SK-N-SH treated with all-trans-retinoic acid at 6 μM for 48 hours (cell line): ENCODE data around the gene COMMD4.
A peak's percentile ranks its signal among the peaks of the same experiment; 100 is the strongest.
"Not testable (repeated sequence)": the region's sequence is repeated elsewhere in the genome, so short reads cannot be mapped to it uniquely, and the experiment has no call there.

Experiments used
- ATAC-seq: fragments of 200-7000 bp; cut with Tn5 transposase; 3 replicates; pipeline ENCODE4 v1.9.1; 2020; ENCODE audit warnings: mild to moderate bottlenecking, moderate library complexity
- ARNTL ChIP-seq: fragments of 450-650 bp; formaldehyde crosslinking; IDR thresholded peaks from 2 replicates; pipeline ENCODE4 v1.5.0; 2020; ENCODE audit warnings: low read depth, mild to moderate bottlenecking, moderate library complexity, borderline replicate concordance
- BACH2 ChIP-seq: fragments of 250-450 bp; sonication (Bioruptor Pico); IDR thresholded peaks from 2 replicates; pipeline ENCODE4 v1.9.0; 2021; ENCODE audit warnings: mild to moderate bottlenecking, borderline replicate concordance
- CREB5 ChIP-seq: fragments of 250-450 bp; sonication (Bioruptor Pico); IDR thresholded peaks from 2 replicates; pipeline ENCODE4 v1.5.1; 2020; ENCODE audit warnings: low read depth, mild to moderate bottlenecking, moderate library complexity
- CSDC2 ChIP-seq: fragments of 250-450 bp; sonication (Bioruptor Pico); IDR thresholded peaks from 2 replicates; pipeline ENCODE4 v1.5.0; 2020; ENCODE audit warnings: mild to moderate bottlenecking, moderate library complexity
- CSRNP3 ChIP-seq: fragments of 250-450 bp; sonication (Bioruptor Pico); IDR thresholded peaks from 2 replicates; pipeline ENCODE4 v1.5.1; 2021; ENCODE audit warnings: mild to moderate bottlenecking, moderate library complexity
- ESRRG ChIP-seq: fragments of 250-450 bp; sonication (Bioruptor Pico); IDR thresholded peaks from 2 replicates; pipeline ENCODE4 v1.6.1; 2021; ENCODE audit warnings: mild to moderate bottlenecking
- GLIS3 ChIP-seq: fragments of 250-450 bp; sonication (Bioruptor Pico); IDR thresholded peaks from 2 replicates; pipeline ENCODE4 v1.5.0; 2020; ENCODE audit warnings: mild to moderate bottlenecking, moderate library complexity
- ISL1 ChIP-seq: fragments of 250-450 bp; sonication (Bioruptor Pico); IDR thresholded peaks from 2 replicates; pipeline ENCODE4 v2.1.2; 2022; ENCODE audit warnings: mild to moderate bottlenecking, moderate library complexity
- OSR1 ChIP-seq: fragments of 250-450 bp; sonication (Bioruptor Pico); IDR thresholded peaks from 2 replicates; pipeline ENCODE4 v1.8.0; 2022; ENCODE audit warnings: moderate library complexity, mild to moderate bottlenecking, inconsistent platforms
- POU6F1 ChIP-seq: fragments of 250-450 bp; sonication (Bioruptor Pico); IDR thresholded peaks from 2 replicates; pipeline ENCODE4 v1.8.0; 2021; ENCODE audit warnings: low read depth, mild to moderate bottlenecking, moderate library complexity, borderline replicate concordance
- PPARA ChIP-seq: fragments of 250-450 bp; sonication (Bioruptor Pico); IDR thresholded peaks from 2 replicates; pipeline ENCODE4 v1.5.0; 2020; ENCODE audit warnings: mild to moderate bottlenecking, borderline replicate concordance
- RARB ChIP-seq: fragments of 250-450 bp; sonication (Bioruptor Pico); IDR thresholded peaks from 2 replicates; pipeline ENCODE4 v1.8.0; 2021; ENCODE audit warnings: mild to moderate bottlenecking, moderate library complexity
- SNAI2 ChIP-seq: fragments of 250-450 bp; sonication (Bioruptor Pico); IDR thresholded peaks from 2 replicates; pipeline ENCODE4 v1.5.0; 2020; ENCODE audit warnings: mild to moderate bottlenecking, moderate library complexity
- TCF4 ChIP-seq: fragments of 250-450 bp; sonication (Bioruptor Pico); IDR thresholded peaks from 2 replicates; pipeline ENCODE4 v1.8.0; 2021; ENCODE audit warnings: mild to moderate bottlenecking, moderate library complexity, borderline replicate concordance
- TOX ChIP-seq: fragments of 250-450 bp; sonication (Bioruptor Pico); IDR thresholded peaks from 2 replicates; pipeline ENCODE4 v1.8.0; 2021; ENCODE audit warnings: mild to moderate bottlenecking, moderate library complexity, borderline replicate concordance
- TSHZ2 ChIP-seq: fragments of 250-450 bp; sonication (Bioruptor Pico); IDR thresholded peaks from 2 replicates; pipeline ENCODE4 v1.5.0; 2020; ENCODE audit warnings: mild to moderate bottlenecking, moderate library complexity
- ZC3H10 ChIP-seq: fragments of 250-450 bp; sonication (Bioruptor Pico); IDR thresholded peaks from 2 replicates; pipeline ENCODE4 v1.5.1; 2021; ENCODE audit warnings: mild to moderate bottlenecking, moderate library complexity
- ZFP3 ChIP-seq: fragments of 250-450 bp; sonication (Bioruptor Pico); IDR thresholded peaks from 2 replicates; pipeline ENCODE4 v1.5.0; 2020; ENCODE audit warnings: mild to moderate bottlenecking, moderate library complexity
- ZFP30 ChIP-seq: fragments of 450-650 bp; formaldehyde crosslinking; IDR thresholded peaks from 2 replicates; pipeline ENCODE4 v1.5.0; 2022; ENCODE audit warnings: mild to moderate bottlenecking, moderate library complexity
- ZNF565 ChIP-seq: fragments of 450-650 bp; formaldehyde crosslinking; conservative IDR thresholded peaks from 2 replicates; pipeline ENCODE4 v1.5.0; 2020; ENCODE audit warnings: low read depth, mild to moderate bottlenecking, moderate library complexity
- ZNF70 ChIP-seq: fragments of 450-650 bp; formaldehyde crosslinking; IDR thresholded peaks from 2 replicates; pipeline ENCODE4 v1.5.0; 2020; ENCODE audit warnings: mild to moderate bottlenecking, moderate library complexity
- ZNF8 ChIP-seq: fragments of 450-650 bp; formaldehyde crosslinking; IDR thresholded peaks from 2 replicates; pipeline ENCODE4 v1.5.0; 2020; ENCODE audit warnings: mild to moderate bottlenecking, moderate library complexity

COMMD4 gene

GRCh38 chr15:75306188-75306587 lies 29.7 kb upstream of the COMMD4 start (continued):
- TF ChIP-seq POU6F1 (CRISPR knock-in tag), result no peak
- TF ChIP-seq ESRRG (CRISPR knock-in tag), result no peak
- TF ChIP-seq TOX (CRISPR knock-in tag), result no peak
- no peak for TF ChIP-seq CREB5 (CRISPR knock-in tag)
- TF ChIP-seq ARNTL, result no peak

GRCh38 chr15:75307778-75308390 lies 28.0 kb upstream of the COMMD4 start:
- no peak for TF ChIP-seq CSRNP3 (CRISPR knock-in tag)
- TF ChIP-seq ZNF565 (CRISPR knock-in tag), result no peak
- TF ChIP-seq TSHZ2, result no peak
- TF ChIP-seq TCF4 (CRISPR knock-in tag), result no peak
- no peak for TF ChIP-seq ESRRG (CRISPR knock-in tag)
- no peak for TF ChIP-seq GLIS3 (CRISPR knock-in tag)
- TF ChIP-seq ZNF8 (CRISPR knock-in tag), result no peak
- no peak for TF ChIP-seq CSDC2 (CRISPR knock-in tag)
- TF ChIP-seq BACH2 (CRISPR knock-in tag), result no peak
- TF ChIP-seq ZNF70 (CRISPR knock-in tag), result no peak
- no peak for TF ChIP-seq TOX (CRISPR knock-in tag)
- TF ChIP-seq OSR1 (CRISPR knock-in tag), result no peak
- TF ChIP-seq, all 23 proteins: peak for 0
- ATAC-seq, result peak; percentile 76

GRCh38 chr15:75309711-75310110 lies 26.2 kb upstream of the COMMD4 start:
- no peak for TF ChIP-seq ZFP30 (CRISPR knock-in tag)
- TF ChIP-seq RARB (CRISPR knock-in tag), result no peak
- no peak for TF ChIP-seq ZFP3 (CRISPR knock-in tag)
- no peak for TF ChIP-seq CREB5 (CRISPR knock-in tag)
- no peak for TF ChIP-seq ARNTL
- TF ChIP-seq ZNF565 (CRISPR knock-in tag), result no peak
- no peak for TF ChIP-seq GLIS3 (CRISPR knock-in tag)
- TF ChIP-seq ISL1 (CRISPR knock-in tag), result no peak
- TF ChIP-seq SNAI2 (CRISPR knock-in tag), result no peak
- no peak for TF ChIP-seq PPARA
- no peak for TF ChIP-seq ZNF70 (CRISPR knock-in tag)
- no peak for TF ChIP-seq ZC3H10 (CRISPR knock-in tag)
- TF ChIP-seq TOX (CRISPR knock-in tag), result no peak
- TF ChIP-seq OSR1 (CRISPR knock-in tag), result no peak
- TF ChIP-seq ZNF8 (CRISPR knock-in tag), result no peak
- TF ChIP-seq BACH2 (CRISPR knock-in tag), result no peak
- no peak for TF ChIP-seq CSRNP3 (CRISPR knock-in tag)
- TF ChIP-seq TCF4 (CRISPR knock-in tag), result no peak
- TF ChIP-seq, all 23 proteins: peak for 0
- no peak for ATAC-seq

- not testable (repeated sequence) for ATAC-seq
Measured at GRCh38 chr15:75312548-75312947, 23.3 kb upstream of the COMMD4 start.
